GM19239 (cell line): Measurements from ENCODE around the gene B4GALT5.

ENCODE experiments used
- DNase-seq: peaks from one replicate; pipeline ENCODE4 v3.0.0; 2011; ENCODE audit warnings: low spot score; ENCODE audit not compliant: insufficient read length
- FAIRE-seq: peaks from 2 replicates; lab custom pipeline; 2011; peaks lifted over from hg19 to GRCh38; lab: Jason Lieb, UNC

B4GALT5 gene

DNA sequence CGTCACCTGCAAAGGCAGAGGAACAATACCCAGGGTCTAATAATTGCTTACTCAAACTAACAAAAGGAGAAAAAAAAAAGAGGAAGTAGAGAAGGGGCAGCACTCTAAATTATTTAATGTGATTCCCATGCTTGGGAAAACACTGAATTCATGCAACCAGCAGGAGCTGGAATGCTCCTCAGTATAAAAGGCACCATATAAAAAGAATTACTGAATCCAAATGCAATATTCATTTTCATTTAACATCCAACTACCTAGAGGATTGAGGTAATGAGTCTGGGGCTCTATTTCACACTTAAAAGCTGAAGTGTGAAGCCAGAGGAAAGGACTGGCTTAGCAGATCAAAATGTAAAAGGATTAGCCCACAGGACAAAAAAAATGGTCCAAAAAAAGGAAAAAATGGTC is 8.7 kb downstream of the B4GALT5 start:
- DNase-seq (no peak), FAIRE-seq (no peak)

- no peak for FAIRE-seq
These were observed 11.8 kb downstream of the B4GALT5 start for GRCh38 chr20:49701916-49702315.

GRCh38 chr20:49701241-49701790 is 12.4 kb downstream of the B4GALT5 start:
- DNase-seq (no peak), FAIRE-seq (no peak)

More at GRCh38 chr20:49701916-49702315, 11.8 kb downstream of the B4GALT5 start:
- no peak for DNase-seq

DNA sequence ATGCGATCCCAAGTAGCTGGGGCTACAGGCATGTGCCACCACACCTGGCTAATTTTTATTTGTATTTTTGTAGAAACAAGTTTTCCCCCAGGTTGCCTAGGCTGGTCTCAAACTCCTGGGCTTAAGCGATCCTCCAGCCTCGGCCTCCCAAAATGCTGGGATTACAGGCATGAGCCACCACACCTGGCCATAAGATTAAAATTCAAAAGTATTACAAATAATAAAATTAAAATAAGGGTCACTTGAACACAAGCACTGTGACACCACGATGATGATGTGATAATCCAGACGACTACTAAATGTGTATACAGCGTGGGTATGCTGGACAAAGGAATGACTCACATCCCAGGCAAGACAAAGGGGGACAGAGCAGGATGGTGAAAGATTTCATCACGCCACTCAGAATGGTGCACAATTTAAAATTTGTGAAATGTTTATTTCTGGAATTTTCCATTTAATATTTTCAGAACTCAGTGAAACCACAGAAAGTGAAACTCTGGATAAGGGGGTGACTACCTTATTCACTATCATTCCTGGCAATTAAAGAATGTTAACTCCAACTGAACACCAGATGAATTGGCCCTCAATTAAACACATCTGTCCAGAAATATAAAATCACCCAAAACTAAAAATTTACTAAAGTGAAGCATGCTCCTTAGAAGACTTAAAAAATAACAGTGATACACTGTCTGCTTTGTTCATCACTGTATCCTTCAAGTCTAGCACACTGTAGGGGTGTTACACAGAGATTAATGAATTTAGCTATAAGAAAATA is 13.1 kb downstream of the B4GALT5 start:
- FAIRE-seq (no peak), DNase-seq (no peak)

DNA sequence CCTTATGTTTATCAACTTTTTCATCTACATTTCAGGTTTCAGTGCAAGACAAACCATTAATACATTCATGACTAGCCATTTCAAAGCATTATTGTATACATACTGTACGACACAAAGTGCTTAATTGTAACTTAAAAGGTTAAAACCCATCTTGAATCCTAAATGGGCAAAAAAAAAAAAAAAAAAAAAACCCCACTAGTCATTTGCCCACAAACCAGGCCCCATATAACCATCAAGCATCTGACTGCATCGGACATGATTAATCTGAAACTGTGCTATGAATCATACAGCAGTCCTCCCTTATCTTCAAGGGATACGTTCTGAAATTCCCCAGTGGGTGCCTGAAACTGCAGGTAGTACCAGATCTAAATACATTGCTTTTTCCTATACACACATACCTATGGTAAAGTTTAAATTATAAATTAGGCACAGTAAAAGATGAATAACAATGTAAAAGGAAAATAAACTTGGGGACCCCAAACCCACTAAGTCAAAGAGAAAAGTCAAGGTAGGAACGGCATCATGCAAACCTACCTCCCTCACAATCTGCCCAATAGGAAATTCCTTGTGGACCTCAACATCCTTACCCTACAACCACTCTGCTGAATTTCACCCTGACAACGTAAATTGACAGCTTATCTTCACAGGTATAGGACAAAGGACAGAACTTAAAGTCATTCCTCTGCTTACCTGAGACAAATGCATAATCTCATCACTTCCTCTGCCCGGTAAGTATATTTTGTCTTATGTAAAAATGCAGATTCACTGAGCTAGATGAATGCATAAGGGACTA is 14.3 kb downstream of the B4GALT5 start:
- DNase-seq (no peak), FAIRE-seq (peak; percentile 72)

- FAIRE-seq (no peak), DNase-seq (no peak)
These were observed 15.2 kb downstream of the B4GALT5 start for GRCh38 chr20:49698477-49698876.

- no peak for FAIRE-seq
- no peak for DNase-seq
These were observed 16.6 kb downstream of the B4GALT5 start for GRCh38 chr20:49697071-49697470.

DNA sequence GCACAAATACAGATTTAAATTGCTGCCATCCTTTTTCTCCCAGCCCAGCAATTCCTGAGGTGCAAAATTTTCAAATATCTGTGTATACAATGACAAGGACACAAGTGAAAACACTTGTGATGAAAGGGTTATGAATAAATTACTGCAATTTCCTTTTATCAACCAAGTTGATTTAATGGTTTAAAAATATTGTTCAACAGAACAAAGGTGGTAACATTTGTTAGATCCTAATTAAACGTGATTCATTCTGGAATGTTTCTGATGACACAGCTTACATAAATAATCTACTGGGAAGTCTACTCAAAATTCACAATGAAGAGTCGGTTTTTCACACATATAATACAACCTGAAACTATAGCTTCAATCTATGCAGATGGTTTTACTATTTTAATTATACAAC is 17.1 kb downstream of the B4GALT5 start:
- no peak for DNase-seq
- no peak for FAIRE-seq

DNA sequence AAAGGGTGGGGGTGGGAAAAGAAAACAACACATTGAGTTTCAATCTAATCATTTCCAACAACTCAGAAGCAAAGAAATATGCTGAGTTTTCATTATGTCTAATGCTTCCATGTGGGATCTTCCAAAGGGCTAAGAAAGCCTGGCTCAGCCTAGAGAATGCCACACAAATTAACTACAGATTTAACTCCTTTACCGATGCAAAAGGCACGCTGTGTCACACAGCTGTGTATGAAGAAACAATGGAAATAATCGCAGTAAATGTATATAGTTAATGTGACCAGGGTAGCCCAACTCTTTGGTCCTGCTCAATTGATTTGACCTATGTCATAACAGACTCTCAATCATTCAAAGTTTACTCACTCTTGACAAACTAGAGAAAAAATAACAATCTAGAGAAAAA is 17.8 kb downstream of the B4GALT5 start:
- FAIRE-seq (no peak), DNase-seq (no peak)

DNA sequence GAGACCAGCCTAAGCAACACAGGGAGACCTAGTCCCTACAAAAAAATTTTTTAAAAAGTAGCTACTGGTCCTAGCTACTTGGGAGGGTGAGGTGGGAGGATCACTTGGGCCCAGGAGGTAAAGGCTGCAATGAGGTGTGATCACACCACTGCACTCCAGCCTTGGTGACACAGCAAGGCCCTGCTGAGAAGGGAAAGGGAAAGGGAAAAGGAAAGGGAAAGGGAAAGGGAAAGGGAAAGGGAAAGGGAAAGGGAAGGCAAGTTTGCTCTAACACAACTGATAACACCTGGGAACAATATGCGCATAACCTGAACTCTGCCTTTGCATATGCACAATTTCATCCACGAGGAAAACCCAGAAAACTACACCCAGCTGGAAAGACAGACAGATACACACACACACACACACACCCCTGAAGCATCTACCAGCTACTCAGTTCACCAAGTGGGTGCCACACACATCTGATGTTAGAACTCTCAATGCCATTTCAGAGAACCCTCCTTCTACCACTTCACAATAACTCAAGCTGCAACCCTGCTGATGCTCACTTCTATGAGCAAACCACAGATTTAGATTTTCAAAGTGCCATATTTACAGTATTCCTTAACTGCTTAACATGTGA is 19.1 kb downstream of the B4GALT5 start:
- FAIRE-seq (no peak), DNase-seq (no peak)

GRCh38 chr20:49693435-49694171 is 20.1 kb downstream of the B4GALT5 start:
- FAIRE-seq, result no peak

GRCh38 chr20:49692941-49693340 is 20.7 kb downstream of the B4GALT5 start:
- DNase-seq, result no peak
- no peak for FAIRE-seq

More at GRCh38 chr20:49693435-49694171, 20.1 kb downstream of the B4GALT5 start:
- no peak for DNase-seq

- FAIRE-seq (no peak), DNase-seq (no peak)
These were observed 21.7 kb downstream of the B4GALT5 start for GRCh38 chr20:49691818-49692568.

DNA sequence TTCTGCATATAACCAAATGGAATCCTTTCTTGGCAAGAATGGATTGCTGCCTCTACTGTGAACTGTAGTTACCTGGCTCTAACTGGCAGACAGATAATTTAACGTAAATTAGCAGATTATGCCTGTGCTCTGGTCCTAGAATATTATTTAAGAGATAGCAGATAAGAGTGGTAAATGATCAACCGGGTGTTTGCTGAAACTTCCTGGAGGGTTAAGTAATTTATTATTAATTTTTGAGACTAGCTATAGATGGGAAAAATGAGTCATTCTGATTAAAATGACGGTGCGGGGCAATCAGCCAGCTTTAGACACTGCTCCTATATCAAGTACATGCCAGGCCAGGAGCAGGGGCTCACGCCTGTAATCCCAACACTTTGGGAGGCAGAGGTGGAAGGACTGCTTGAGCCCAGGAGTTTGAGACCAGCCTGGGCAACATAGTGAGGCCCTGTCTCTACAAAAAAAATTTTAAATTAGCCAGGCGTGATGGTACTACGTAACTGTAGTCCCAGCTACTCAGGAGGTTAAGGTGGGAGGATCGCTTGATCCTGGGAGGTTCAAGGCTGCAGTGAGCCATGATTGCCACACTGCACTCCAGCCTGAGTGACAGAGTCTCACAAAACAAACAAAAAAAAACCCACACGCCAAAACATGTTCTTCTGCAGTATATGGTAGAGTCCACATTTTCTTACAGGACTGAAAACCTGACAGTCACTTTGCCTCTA is 22.6 kb downstream of the B4GALT5 start:
- DNase-seq, result no peak

GRCh38 chr20:49687595-49688567 is 25.8 kb downstream of the B4GALT5 start:
- FAIRE-seq (no peak), DNase-seq (no peak)

More for the DNA sequence above, 22.6 kb downstream of the B4GALT5 start:
- no peak for FAIRE-seq

- DNase-seq (no peak), FAIRE-seq (no peak)
These were observed 27.9 kb downstream of the B4GALT5 start for GRCh38 chr20:49685809-49686208.

- no peak for DNase-seq
- peak; percentile 70 for FAIRE-seq
These were observed 28.5 kb downstream of the B4GALT5 start for GRCh38 chr20:49685161-49685601.
